RWPE1 (cell line): ENCODE measurements around the gene STAMBP.
A peak's percentile ranks its signal among the peaks of the same experiment; 100 is the strongest.

ENCODE experiments used
- CTCF ChIA-PET: fragments of 350-600 bp; sonication (Branson Sonifier 250); formaldehyde crosslinking; extraction: SDS; loops from one replicate; lab custom pipeline; 2021; lab: Yijun Ruan, JAX
- POLR2A ChIA-PET: fragments of 400-600 bp; formaldehyde crosslinking; extraction: SDS; loops from one replicate; lab custom pipeline; 2020; ENCODE audit warnings: antibody characterized with exemption; ENCODE audit not compliant: low non-redundant PET; lab: Yijun Ruan, JAX
- DNase-seq: peaks from one replicate; pipeline ENCODE4 v3.0.0; 2012; ENCODE audit warnings: low spot score
- H3K27ac ChIP-seq: fragments of 450-650 bp; 2 replicates; pipeline ENCODE4 v1.5.1; 2017
- CTCF ChIP-seq: fragments of 450-650 bp; conservative IDR thresholded peaks from 2 replicates; pipeline ENCODE4 v1.5.1; 2017; ENCODE audit warnings: low read depth, mild to moderate bottlenecking

STAMBP gene

GRCh38 chr2:73855526-73855925, 26.8 kb downstream of the STAMBP start:
- ChIA-PET CTCF (no interaction called here), POLR2A (no interaction called here)
- no peak overlapping the region for H3K27ac ChIP-seq
- no peak for DNase-seq
- TF ChIP-seq CTCF, result no peak

GRCh38 chr2:73856214-73856613, 27.5 kb downstream of the STAMBP start:
- POLR2A ChIA-PET, result no interaction called here

GRCh38 chr2:73859721-73860586, 31.2 kb downstream of the STAMBP start:
- no peak overlapping the region for H3K27ac ChIP-seq
- no peak for TF ChIP-seq CTCF
- CTCF ChIA-PET, result interaction anchor here (0.7 to 0.8 kb wide), 2 partner anchors 10 to 40 kb away, joined by 3 read pairs; no protein-coding TSS in a partner anchor
- POLR2A ChIA-PET, result no interaction called here
- peak; percentile 73 for DNase-seq

More at GRCh38 chr2:73856214-73856613, 27.5 kb downstream of the STAMBP start:
- H3K27ac ChIP-seq, result no peak overlapping the region
- CTCF ChIA-PET, result no interaction called here
- TF ChIP-seq CTCF, result no peak
- DNase-seq, result no peak

- TF ChIP-seq CTCF, result no peak
- H3K27ac ChIP-seq, result no peak overlapping the region
- ChIA-PET POLR2A (no interaction called here), CTCF (no interaction called here)
- DNase-seq, result no peak
Measured at GRCh38 chr2:73862987-73863386, 34.2 kb downstream of the STAMBP start.

- ChIA-PET POLR2A (no interaction called here), CTCF (interaction anchor here (0.7 kb wide), 2 partner anchors 14 to 212 kb away, joined by 3 to 4 read pairs; no protein-coding TSS in a partner anchor)
- DNase-seq, result peak; percentile 23
- no peak overlapping the region for H3K27ac ChIP-seq
- no peak for TF ChIP-seq CTCF
Measured at GRCh38 chr2:73868204-73868978, 39.6 kb downstream of the STAMBP start.

GRCh38 chr2:73870084-73870483, 41.3 kb downstream of the STAMBP start:
- no peak for TF ChIP-seq CTCF
- no peak overlapping the region for H3K27ac ChIP-seq
- CTCF ChIA-PET, result interaction anchor here (0.5 to 1.0 kb wide), 3 partner anchors 9 to 277 kb away, joined by 3 read pairs; no protein-coding TSS in a partner anchor
- DNase-seq, result no peak
- POLR2A ChIA-PET, result no interaction called here
